Erythroblast (primary cell): ENCODE data around the gene FARP2.
A peak's percentile ranks its signal among the peaks of the same experiment; 100 is the strongest.
"Not testable (repeated sequence)": the region's sequence is repeated elsewhere in the genome, so short reads cannot be mapped to it uniquely, and the experiment has no call there.

Experiments used
- DNase-seq, 2 experiments: peaks; one replicate each; lab custom pipeline; 2025; lab: John Stamatoyannopoulos, UW
- GATA1 ChIP-seq: IDR thresholded peaks from 2 replicates; pipeline ENCODE4 v1.6.1; 2011; ENCODE audit warnings: low read depth, mild to moderate bottlenecking, control low read depth, low read length, moderate library complexity
- POLR2A ChIP-seq: IDR thresholded peaks from 2 replicates; pipeline ENCODE4 v1.6.1; 2011; ENCODE audit warnings: mild to moderate bottlenecking, low read length

Gene FARP2

DNA sequence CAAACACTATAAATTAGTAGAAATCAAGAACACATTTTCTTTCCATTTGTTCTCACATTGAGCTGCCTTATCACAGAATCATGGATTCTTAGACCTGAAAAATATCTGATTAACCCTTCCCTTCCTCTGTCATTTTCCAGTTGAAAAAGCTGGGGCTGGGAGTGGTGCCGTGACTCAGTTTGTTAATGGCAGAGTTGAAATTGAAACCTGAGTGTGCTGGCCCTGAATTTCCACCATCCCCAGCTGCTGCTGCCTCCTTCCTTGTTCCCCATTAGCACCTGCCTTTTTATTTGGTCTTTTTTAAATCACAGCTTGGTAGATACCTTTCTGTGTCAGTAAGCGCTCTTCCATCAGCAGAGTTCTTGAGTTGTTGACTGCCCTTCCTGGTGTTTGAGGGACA, 10.6 kb downstream of the FARP2 start:
- no peak for TF ChIP-seq GATA1
- TF ChIP-seq POLR2A = no peak
- no peak for DNase-seq

- TF ChIP-seq GATA1 = no peak
- TF ChIP-seq POLR2A = no peak
- no peak for DNase-seq
Observed at GRCh38 chr2:241368643-241369042, 12.6 kb downstream of the FARP2 start.

DNA sequence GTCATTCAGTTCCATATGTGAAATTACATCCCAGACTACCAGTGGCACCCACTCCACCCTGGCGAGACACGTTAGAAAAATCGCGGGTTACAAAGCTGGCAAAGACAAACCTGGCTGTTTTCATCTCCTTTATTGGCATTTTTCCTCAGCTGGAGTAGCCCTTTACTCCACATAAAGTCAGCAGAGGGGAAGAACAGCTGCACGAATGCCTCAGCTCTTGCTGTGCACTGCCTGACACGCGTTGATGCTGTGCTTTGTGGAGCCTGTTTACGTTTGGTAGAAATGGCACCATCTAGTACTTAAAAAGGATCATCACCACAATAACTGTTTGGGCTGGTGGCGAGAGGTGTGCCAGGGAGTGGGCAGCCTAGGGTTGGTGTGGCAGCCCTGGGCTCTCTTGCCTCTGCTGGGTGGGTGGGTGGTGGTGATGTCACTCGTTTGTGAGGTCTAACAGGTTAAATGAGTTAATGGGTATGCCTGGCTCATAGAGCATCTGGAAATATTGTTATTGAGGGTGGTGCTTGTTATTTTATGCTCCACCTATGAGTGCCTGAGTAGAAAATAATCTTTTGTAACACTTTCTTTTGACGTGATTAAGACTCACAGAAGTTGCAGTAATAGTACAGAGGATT, 16.4 kb downstream of the FARP2 start:
- TF ChIP-seq GATA1 (no peak), POLR2A (no peak)
- DNase-seq = no peak

- no peak for TF ChIP-seq POLR2A
- no peak for DNase-seq
Observed at GRCh38 chr2:241373446-241373845, 17.4 kb downstream of the FARP2 start.

GRCh38 chr2:241373906-241374305, 17.8 kb downstream of the FARP2 start:
- not testable (repeated sequence) for DNase-seq

GRCh38 chr2:241375300-241375699, 19.2 kb downstream of the FARP2 start:
- DNase-seq = no peak
- TF ChIP-seq GATA1 (no peak), POLR2A (no peak)

- no peak for TF ChIP-seq POLR2A
- TF ChIP-seq GATA1 = no peak
Observed at GRCh38 chr2:241376808-241377207, 20.7 kb downstream of the FARP2 start.

DNA sequence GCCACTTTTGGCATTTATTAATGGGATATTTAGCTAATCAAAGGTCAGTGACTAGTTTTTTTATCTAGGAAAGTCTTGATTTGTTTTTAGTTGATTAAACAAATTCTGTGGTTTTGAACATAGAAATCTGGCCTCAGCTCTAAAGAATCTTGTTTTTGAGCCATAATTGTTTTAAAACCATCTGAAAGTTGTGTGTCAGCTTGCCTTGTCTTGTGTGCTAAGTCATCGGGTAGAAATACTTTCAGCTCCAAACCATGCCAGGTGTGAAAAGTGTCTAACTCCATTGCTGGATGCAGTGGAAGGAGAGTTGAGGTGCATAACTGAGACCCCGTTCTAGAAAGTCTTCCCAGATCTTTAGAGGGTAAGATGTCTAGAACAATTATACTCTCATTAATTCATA, 22.7 kb downstream of the FARP2 start:
- TF ChIP-seq POLR2A = no peak
- no peak for TF ChIP-seq GATA1
- no peak for DNase-seq

More at GRCh38 chr2:241376808-241377207, 20.7 kb downstream of the FARP2 start:
- DNase-seq = no peak

- no peak for DNase-seq
- TF ChIP-seq POLR2A = no peak
- TF ChIP-seq GATA1 = no peak
Observed at GRCh38 chr2:241379481-241380480, 23.7 kb downstream of the FARP2 start.

DNA sequence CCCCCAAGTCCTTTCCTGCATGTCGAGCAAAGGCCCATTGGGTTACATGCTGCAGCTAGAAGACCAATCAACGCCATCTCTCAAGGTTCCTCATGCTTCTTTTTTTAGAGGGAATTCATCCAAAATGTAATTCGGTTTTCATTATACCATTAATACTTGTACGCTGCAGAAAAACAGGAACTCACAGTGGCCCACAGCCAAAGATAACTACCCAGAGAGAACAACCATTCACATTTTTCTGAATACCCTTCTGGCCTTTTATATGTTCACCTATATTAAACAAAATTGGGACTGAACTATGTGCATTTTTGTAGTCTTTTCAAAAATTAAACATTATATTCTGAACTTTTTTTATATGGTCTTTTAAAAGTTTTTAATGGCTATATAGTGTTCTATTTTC, 25.8 kb downstream of the FARP2 start:
- TF ChIP-seq GATA1 = no peak
- no peak for TF ChIP-seq POLR2A

DNA sequence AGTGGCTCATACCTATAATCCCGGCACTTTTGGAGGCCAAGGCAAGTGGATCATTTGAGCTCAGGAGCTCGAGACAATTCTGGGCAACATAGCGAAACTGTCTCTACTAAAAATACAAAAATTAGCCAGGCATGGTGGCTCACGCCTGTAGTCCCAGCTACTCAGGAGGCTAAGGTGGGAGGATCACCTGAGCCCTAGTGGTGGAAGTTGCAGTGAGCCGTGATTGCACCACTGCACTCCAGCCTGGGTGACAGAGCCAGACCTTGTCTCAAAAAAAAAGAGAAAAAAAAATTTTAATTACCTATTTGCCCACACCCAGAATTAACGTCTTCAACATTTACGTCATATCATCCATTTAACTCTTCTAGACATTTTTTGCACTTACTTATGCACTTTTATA, 29.4 kb downstream of the FARP2 start:
- DNase-seq = not testable (repeated sequence)

More for the DNA sequence above, 25.8 kb downstream of the FARP2 start:
- no peak for DNase-seq

DNA sequence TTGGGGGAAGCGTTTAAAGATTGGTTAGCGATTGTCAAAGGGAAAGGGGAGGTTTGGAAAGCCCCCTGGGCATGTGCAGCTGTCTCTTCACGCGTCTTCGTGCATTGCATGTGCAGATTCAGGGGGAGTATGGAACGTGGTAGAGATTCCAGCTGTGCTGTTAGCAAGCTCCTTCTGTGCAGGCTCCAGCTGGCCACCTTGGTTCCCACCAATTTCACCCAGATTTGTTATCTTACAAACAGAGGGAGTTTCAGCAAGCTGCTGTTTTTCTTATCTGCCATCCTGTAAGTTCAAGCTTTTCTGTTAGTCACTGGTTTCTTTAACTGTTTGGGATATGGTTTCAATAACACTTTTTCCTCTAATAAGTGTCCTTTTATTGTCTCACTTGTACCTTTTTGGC, 30.4 kb downstream of the FARP2 start:
- TF ChIP-seq GATA1 (no peak), POLR2A (no peak)
- peak; percentile 17 to 54 for DNase-seq

- no peak for TF ChIP-seq POLR2A
- TF ChIP-seq GATA1 = no peak
- DNase-seq = no peak
Observed at GRCh38 chr2:241389697-241390096, 33.6 kb downstream of the FARP2 start.
